Activated naive CD4-positive, alpha-beta T cell treated with anti-CD3 and anti-CD28 coated beads for 36 hours (primary cell): ENCODE measurements around the gene KNDC1. TPM values are rescaled to one million over a fixed set of nuclear protein-coding genes. Genes with fewer than 3 reads are reported as not detected.
A peak's percentile ranks its signal among the peaks of the same experiment; 100 is the strongest.
"Not testable (repeated sequence)": the region's sequence is repeated elsewhere in the genome, so short reads cannot be mapped to it uniquely, and the experiment has no call there.

Experiments used
- CTCF ChIA-PET: fragments of 350-600 bp; sonication (Branson Sonifier 250); formaldehyde crosslinking; loops from one replicate; lab custom pipeline; 2021; ENCODE audit warnings: antibody characterized with exemption; lab: Charles Lee
- DNase-seq: peaks from one replicate; pipeline ENCODE4 v3.0.0-alpha.2; 2020
- H3K27ac Mint-ChIP-seq: one replicate; pipeline ENCODE4 v1.8.0; 2021; ENCODE audit warnings: mild to moderate bottlenecking, mixed read lengths
- H3K27me3 Mint-ChIP-seq: one replicate; pipeline ENCODE4 v1.8.0; 2021; ENCODE audit warnings: low read depth, mixed read lengths
- H3K36me3 Mint-ChIP-seq: one replicate; pipeline ENCODE4 v1.8.0; 2021; ENCODE audit warnings: low read depth, mixed read lengths
- H3K4me1 Mint-ChIP-seq: one replicate; pipeline ENCODE4 v1.8.0; 2021; ENCODE audit warnings: low read depth, mixed read lengths
- H3K4me3 Mint-ChIP-seq: one replicate; pipeline ENCODE4 v1.8.0; 2021; ENCODE audit warnings: mild to moderate bottlenecking, moderate library complexity, mixed read lengths
- H3K9me3 Mint-ChIP-seq: one replicate; pipeline ENCODE4 v1.8.0; 2021; ENCODE audit warnings: mixed read lengths
- intact Hi-C: fragments of 100-400 bp; cut with micrococcal nuclease; formaldehyde crosslinking; loops from one replicate; pipeline ENCODE4 v1.15.1; 2023
- total RNA-seq, 2 experiments: library from RNA; stranded (reverse); gene quantifications; one replicate each; pipeline ENCODE4 v1.2.3, GENCODE V29; 2021

Gene KNDC1
- total RNA-seq, 2 experiments from 2014 or later = not detected

- Mint-ChIP-seq H3K27ac (no peak overlapping the region), H3K36me3 (no peaks in the 10 kb centered on the region), H3K4me1 (peaks cover 19% of the 10 kb centered on the region), H3K4me3 (peak overlapping the region; percentile 42), H3K27me3 (peaks cover 60% of the 10 kb centered on the region), H3K9me3 (no peaks in the 10 kb centered on the region)
- CTCF ChIA-PET = no interaction called here
- intact Hi-C loops = no loop called here
- no peak for DNase-seq
Observed at GRCh38 chr10:133231244-133231945, 71.4 kb downstream of the KNDC1 start.

- Mint-ChIP-seq H3K27ac (no peak overlapping the region), H3K4me3 (no peak overlapping the region)
- intact Hi-C loops = no loop called here
Observed at GRCh38 chr10:133231946-133232574, 72.0 kb downstream of the KNDC1 start.

DNA sequence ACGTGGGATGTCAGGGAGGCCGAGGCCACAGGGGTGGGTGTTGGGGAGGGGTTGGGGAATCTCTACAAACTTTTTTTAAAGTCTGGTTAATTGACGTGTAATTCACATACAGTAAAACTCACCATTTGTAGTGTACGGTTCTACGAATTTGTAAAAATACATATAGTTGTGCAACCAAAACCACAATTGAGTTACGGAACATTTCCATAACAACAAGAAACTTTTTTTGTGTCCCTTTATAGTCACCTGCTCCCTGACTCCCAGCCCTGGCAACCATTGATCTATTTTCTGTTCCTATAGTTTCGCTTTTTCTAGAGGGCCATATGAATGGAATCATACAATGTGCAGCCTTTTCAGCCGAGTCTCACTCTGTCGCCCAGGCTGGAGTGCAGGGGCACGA is 74.8 kb downstream of the KNDC1 start:
- H3K36me3 Mint-ChIP-seq, H3K9me3 Mint-ChIP-seq, intact Hi-C loops, DNase-seq, CTCF ChIA-PET, H3K27ac Mint-ChIP-seq: not testable (repeated sequence)
- peak overlapping the region; percentile 29 for H3K4me3 Mint-ChIP-seq
- peaks cover 13% of the 10 kb centered on the region for H3K4me1 Mint-ChIP-seq
- peaks cover 50% of the 10 kb centered on the region for H3K27me3 Mint-ChIP-seq

More at GRCh38 chr10:133231946-133232574, 72.0 kb downstream of the KNDC1 start:
- peaks cover 53% of the 10 kb centered on the region for H3K27me3 Mint-ChIP-seq
- no peaks in the 10 kb centered on the region for H3K36me3 Mint-ChIP-seq
- CTCF ChIA-PET = no interaction called here
- no peak for DNase-seq
- H3K4me1 Mint-ChIP-seq = peaks cover 15% of the 10 kb centered on the region
- H3K9me3 Mint-ChIP-seq = no peaks in the 10 kb centered on the region

GRCh38 chr10:133235265-133235855 is 75.3 kb downstream of the KNDC1 start:
- no peaks in the 10 kb centered on the region for H3K9me3 Mint-ChIP-seq
- intact Hi-C loops = no loop called here
- CTCF ChIA-PET = no interaction called here
- H3K27ac Mint-ChIP-seq = no peak overlapping the region
- no peak for DNase-seq
- no peaks in the 10 kb centered on the region for H3K36me3 Mint-ChIP-seq
- peaks cover 50% of the 10 kb centered on the region for H3K27me3 Mint-ChIP-seq
- peak overlapping the region; percentile 29 for H3K4me3 Mint-ChIP-seq
- peaks cover 13% of the 10 kb centered on the region for H3K4me1 Mint-ChIP-seq

GRCh38 chr10:133235932-133236331 is 75.9 kb downstream of the KNDC1 start:
- no peak overlapping the region for H3K4me3 Mint-ChIP-seq
- no peaks in the 10 kb centered on the region for H3K36me3 Mint-ChIP-seq
- no peak overlapping the region for H3K27ac Mint-ChIP-seq
- CTCF ChIA-PET = no interaction called here
- DNase-seq = no peak
- intact Hi-C loops = no loop called here
- peaks cover 54% of the 10 kb centered on the region for H3K27me3 Mint-ChIP-seq
- H3K9me3 Mint-ChIP-seq = no peaks in the 10 kb centered on the region
- H3K4me1 Mint-ChIP-seq = peaks cover 16% of the 10 kb centered on the region

DNA sequence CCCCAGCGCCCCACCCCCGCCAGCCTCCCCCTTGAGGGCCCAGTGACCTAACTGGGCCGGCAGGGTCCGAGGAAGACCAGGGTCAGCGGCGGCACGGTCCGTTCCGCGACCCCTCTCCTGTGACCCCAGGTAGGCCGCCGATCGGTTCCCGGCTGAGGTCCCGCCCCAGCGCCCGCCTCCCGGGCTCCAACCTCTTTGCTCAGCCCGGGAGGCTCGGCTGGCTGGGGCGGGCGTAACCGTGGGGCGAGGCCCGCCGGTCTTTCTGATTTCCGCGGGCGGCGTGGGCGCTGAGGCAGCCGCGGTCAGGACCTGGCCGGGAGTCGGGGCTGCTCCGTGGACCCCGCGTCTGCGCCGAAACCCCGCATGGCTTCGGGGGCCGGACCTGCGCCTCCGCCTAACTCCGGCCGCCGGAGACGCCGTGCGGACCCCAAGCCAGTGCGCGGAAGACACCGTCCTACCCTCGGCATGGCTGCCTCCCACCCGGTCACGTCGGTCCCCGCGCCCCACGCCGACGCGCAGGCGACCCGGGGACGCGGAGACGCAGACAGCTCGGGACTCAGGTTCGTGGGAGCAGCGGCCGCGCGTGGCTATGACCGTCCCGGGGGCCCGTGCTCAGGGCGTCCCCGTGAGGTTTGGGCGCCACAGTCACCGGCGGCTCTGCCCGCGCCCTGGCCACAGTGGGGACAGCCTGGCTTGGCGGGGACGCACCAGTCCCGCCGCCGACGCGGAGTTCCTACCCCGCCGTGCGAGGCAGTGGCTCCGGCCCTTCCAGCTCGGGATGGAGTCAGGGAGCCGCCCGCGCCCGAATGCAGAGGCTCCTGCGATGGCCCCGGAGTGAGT is 76.6 kb downstream of the KNDC1 start:
- CTCF ChIA-PET = no interaction called here
- peaks cover 20% of the 10 kb centered on the region for H3K4me1 Mint-ChIP-seq

DNA sequence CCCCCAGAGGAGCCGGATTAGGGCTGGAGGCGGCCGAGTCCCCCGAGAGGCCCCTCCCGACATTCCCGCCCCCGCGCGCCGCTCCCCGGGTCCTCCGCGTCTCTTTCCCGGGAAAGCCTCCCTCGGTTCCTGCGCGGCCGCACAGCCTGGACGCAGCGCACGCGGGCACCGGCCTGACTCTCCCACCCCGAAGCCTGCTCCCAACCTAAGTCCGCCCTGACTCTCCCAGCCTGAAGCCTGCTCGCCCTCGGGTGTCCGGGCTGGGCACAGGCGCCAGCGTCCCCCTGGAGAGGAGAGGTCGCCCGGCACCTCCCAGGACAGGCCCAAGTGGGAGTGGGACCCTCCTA is 77.2 kb downstream of the KNDC1 start:
- no peak for DNase-seq
- H3K27me3 Mint-ChIP-seq = peaks cover 54% of the 10 kb centered on the region
- CTCF ChIA-PET = no interaction called here
- H3K9me3 Mint-ChIP-seq = no peaks in the 10 kb centered on the region
- H3K27ac Mint-ChIP-seq = no peak overlapping the region
- no peaks in the 10 kb centered on the region for H3K36me3 Mint-ChIP-seq
- intact Hi-C loops = no loop called here
- H3K4me3 Mint-ChIP-seq = no peak overlapping the region
- H3K4me1 Mint-ChIP-seq = peaks cover 23% of the 10 kb centered on the region

More for the DNA sequence above, 76.6 kb downstream of the KNDC1 start:
- no peaks in the 10 kb centered on the region for H3K36me3 Mint-ChIP-seq
- intact Hi-C loops = no loop called here
- no peak overlapping the region for H3K4me3 Mint-ChIP-seq
- DNase-seq = no peak
- H3K27me3 Mint-ChIP-seq = peaks cover 55% of the 10 kb centered on the region
- no peaks in the 10 kb centered on the region for H3K9me3 Mint-ChIP-seq
- H3K27ac Mint-ChIP-seq = no peak overlapping the region

GRCh38 chr10:133237588-133238465 is 77.8 kb downstream of the KNDC1 start, which contains the start of gene VENTX:
Gene VENTX, plus strand, starts transcription at chr10:133237855. Its CDS starts 60 bp downstream, at chr10:133237915.
- CTCF ChIA-PET = interaction anchor here (1.4 kb wide), 1 partner anchor 12 kb away, joined by 3 read pairs; no protein-coding TSS in a partner anchor
- Mint-ChIP-seq H3K27ac (no peak within 1 kb of the TSS), H3K4me1 (peaks cover 23% of the 10 kb centered on the region), H3K36me3 (no peaks in the 10 kb centered on the region), H3K27me3 (peaks cover 55% of the 10 kb centered on the region), H3K4me3 (no peak within 1 kb of the TSS), H3K9me3 (no peaks in the 10 kb centered on the region)
- intact Hi-C loops = no loop called here
- no peak for DNase-seq

DNA sequence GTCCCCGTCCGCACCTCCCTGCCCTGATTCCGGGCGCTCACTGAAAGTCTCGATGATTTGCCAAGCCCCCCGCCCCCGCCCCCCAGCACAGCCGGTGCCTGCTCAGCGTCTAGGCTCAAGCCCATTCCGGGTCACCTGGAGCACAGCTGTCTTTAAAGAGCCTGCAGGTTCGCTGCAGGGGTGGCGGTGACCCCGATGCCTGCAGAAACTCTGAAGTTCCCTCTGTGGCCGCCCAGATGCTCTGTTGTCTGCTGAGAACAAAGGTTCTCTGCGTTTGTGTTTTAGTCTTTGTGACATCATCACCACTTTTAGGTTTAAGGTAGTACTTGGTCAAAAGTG is 78.4 kb downstream of the KNDC1 start:
- intact Hi-C loops = no loop called here
- Mint-ChIP-seq H3K9me3 (no peaks in the 10 kb centered on the region), H3K27ac (no peak overlapping the region), H3K4me1 (peaks cover 23% of the 10 kb centered on the region), H3K36me3 (no peaks in the 10 kb centered on the region), H3K4me3 (no peak overlapping the region), H3K27me3 (peaks cover 56% of the 10 kb centered on the region)
- DNase-seq = no peak
- CTCF ChIA-PET = interaction anchor here (1.1 to 1.4 kb wide), 2 partner anchors 13 to 37 kb away, joined by 3 read pairs; no protein-coding TSS in a partner anchor

- intact Hi-C loops = no loop called here
- CTCF ChIA-PET = interaction anchor here (1.2 kb wide), 1 partner anchor 19 kb away, joined by 3 read pairs; no protein-coding TSS in a partner anchor
- H3K4me3 Mint-ChIP-seq = no peak overlapping the region
- H3K27me3 Mint-ChIP-seq = peaks cover 43% of the 10 kb centered on the region
- H3K27ac Mint-ChIP-seq = no peak overlapping the region
- DNase-seq = no peak
- no peaks in the 10 kb centered on the region for H3K9me3 Mint-ChIP-seq
- H3K4me1 Mint-ChIP-seq = peaks cover 21% of the 10 kb centered on the region
- no peaks in the 10 kb centered on the region for H3K36me3 Mint-ChIP-seq
Observed at GRCh38 chr10:133239990-133240389, 80.0 kb downstream of the KNDC1 start.

DNA sequence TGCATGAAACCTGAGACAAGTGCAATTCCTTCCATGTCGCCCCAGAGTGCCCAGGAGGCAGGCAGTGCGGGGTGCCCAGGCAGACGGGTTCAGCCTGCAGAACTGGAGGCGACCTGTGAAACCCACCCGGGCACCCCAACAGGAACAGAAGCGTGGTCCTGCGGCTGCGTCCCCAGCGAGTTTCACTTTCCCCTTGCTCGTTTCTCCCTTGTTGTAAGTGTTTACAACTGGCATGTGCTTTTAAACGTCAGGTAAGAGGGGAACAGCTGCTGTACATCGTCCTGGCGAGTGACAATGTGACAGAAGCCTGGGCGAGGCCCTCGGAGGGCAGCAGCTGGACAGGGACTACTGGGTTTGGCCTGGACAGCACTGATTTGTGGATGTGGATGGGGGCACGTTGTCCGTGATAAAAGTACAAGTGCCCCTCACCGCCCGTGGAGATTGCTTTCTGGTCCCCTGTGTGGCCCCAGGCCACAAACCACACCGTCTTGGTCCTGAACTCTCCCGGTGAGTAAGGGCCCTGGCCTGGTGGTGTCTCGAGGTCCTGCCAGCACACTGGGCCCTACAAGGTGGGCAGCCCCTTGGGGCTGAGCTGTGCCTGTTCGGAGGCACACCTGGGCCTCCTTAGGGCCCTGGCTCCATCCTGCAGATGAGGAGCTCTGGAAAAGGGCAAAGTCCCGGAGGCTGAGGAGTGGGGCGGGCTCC is 81.6 kb downstream of the KNDC1 start:
- Mint-ChIP-seq H3K27me3 (peaks cover 38% of the 10 kb centered on the region), H3K4me1 (peaks cover 16% of the 10 kb centered on the region), H3K36me3 (no peaks in the 10 kb centered on the region), H3K4me3 (peak overlapping the region; percentile 39), H3K27ac (no peak overlapping the region), H3K9me3 (no peaks in the 10 kb centered on the region)
- CTCF ChIA-PET = interaction anchor here (1.2 kb wide), 1 partner anchor 17 kb away, joined by 3 read pairs; no protein-coding TSS in a partner anchor
- intact Hi-C loops = no loop called here
- no peak for DNase-seq
